ENCODE results near the gene IGFN1. TPM values are rescaled to one million over a fixed set of nuclear protein-coding genes. Genes with fewer than 3 reads are reported as not detected.

Gene IGFN1
- total RNA-seq, 1 experiment from 2014 or later, result 4.3 TPM

- ChIA-PET CTCF (no interaction called here), POLR2A (ENCODE audit: unreplicated experiment) (interaction anchor here (0.6 to 0.7 kb wide), 2 partner anchors 119 to 173 kb away, joined by 3 to 4 read pairs; no protein-coding TSS in a partner anchor)
- H3F3A ChIP-seq (ENCODE audit: insufficient read depth, low read depth), result peaks cover 28% of the 10 kb centered on the region
- H3K36me3 ChIP-seq (ENCODE audit: low read depth), result no peaks in the 10 kb centered on the region
- no TSS peak for BruUV-seq (replicated peaks)
- no peak overlapping the region for H3K4me3 ChIP-seq
- no peaks in the 10 kb centered on the region for H3K27me3 ChIP-seq (ENCODE audit: insufficient read depth, low read depth)
- no peak overlapping the region for H3K27ac ChIP-seq
- no peak for DNase-seq
- H3K9me2 ChIP-seq (ENCODE audit: insufficient read depth), result no peaks in the 10 kb centered on the region
- H3K4me1 ChIP-seq (replicated peaks; ENCODE audit: insufficient read depth), result peaks cover 38% of the 10 kb centered on the region
- TF ChIP-seq EZH2 (IDR thresholded peaks at IDR 0.05; ENCODE audit: low read depth) (no peak), CTCF (conservative IDR thresholded peaks at IDR 0.05) (no peak)
- no peaks in the 10 kb centered on the region for H3K79me2 ChIP-seq (ENCODE audit: low read depth)
- intact Hi-C loops (cut with micrococcal nuclease; ENCODE audit: unreplicated experiment), result no loop called here
- H3K9me3 ChIP-seq (ENCODE audit: insufficient read depth, low read depth), result no peaks in the 10 kb centered on the region
- H2AFZ ChIP-seq, result no peak overlapping the region
- H4K20me1 ChIP-seq (ENCODE audit: insufficient read depth), result no peaks in the 10 kb centered on the region
- H3K4me2 ChIP-seq, result no peak overlapping the region
Measured at GRCh38 chr1:201175820-201176500, 14.7 kb upstream of the IGFN1 start.

GRCh38 chr1:201176940-201177339, 13.7 kb upstream of the IGFN1 start:
- Histone ChIP-seq H4K20me1 (ENCODE audit: insufficient read depth) (no peaks in the 10 kb centered on the region), H3K4me1 (replicated peaks; ENCODE audit: insufficient read depth) (peaks cover 32% of the 10 kb centered on the region), H3K27ac (no peak overlapping the region), H3K4me3 (no peak overlapping the region), H3K9me2 (ENCODE audit: insufficient read depth) (no peaks in the 10 kb centered on the region), H3K9me3 (ENCODE audit: insufficient read depth, low read depth) (no peaks in the 10 kb centered on the region), H3K27me3 (ENCODE audit: insufficient read depth, low read depth) (no peaks in the 10 kb centered on the region), H3F3A (ENCODE audit: insufficient read depth, low read depth) (peaks cover 24% of the 10 kb centered on the region), H3K36me3 (ENCODE audit: low read depth) (no peaks in the 10 kb centered on the region), H3K79me2 (ENCODE audit: low read depth) (no peaks in the 10 kb centered on the region), H2AFZ (no peak overlapping the region), H3K4me2 (0 out of 2 replicates have a peak overlapping the region, but pooled peaks have one; percentile 3)
- CTCF ChIA-PET, result interaction anchor here (0.7 kb wide), 1 partner anchor 258 kb away, joined by 3 read pairs; no protein-coding TSS in a partner anchor
- peak; percentile 50 to 69 for DNase-seq
- POLR2A ChIA-PET (ENCODE audit: unreplicated experiment), result interaction anchor here (0.7 kb wide), 1 partner anchor 174 kb away, joined by 4 read pairs; no protein-coding TSS in a partner anchor
- TF ChIP-seq EZH2 (IDR thresholded peaks at IDR 0.05; ENCODE audit: low read depth) (no peak), CTCF (conservative IDR thresholded peaks at IDR 0.05) (no peak)
- intact Hi-C loops (cut with micrococcal nuclease; ENCODE audit: unreplicated experiment), result no loop called here
- BruUV-seq (replicated peaks), result no TSS peak

GRCh38 chr1:201178718-201179117, 11.9 kb upstream of the IGFN1 start:
- no peak overlapping the region for H3K4me2 ChIP-seq
- no peaks in the 10 kb centered on the region for H4K20me1 ChIP-seq (ENCODE audit: insufficient read depth)
- H3K9me2 ChIP-seq (ENCODE audit: insufficient read depth), result no peaks in the 10 kb centered on the region
- no TSS peak for BruUV-seq (replicated peaks)
- H3K36me3 ChIP-seq (ENCODE audit: low read depth), result no peaks in the 10 kb centered on the region
- ChIA-PET CTCF (no interaction called here), POLR2A (ENCODE audit: unreplicated experiment) (no interaction called here)
- TF ChIP-seq EZH2 (IDR thresholded peaks at IDR 0.05; ENCODE audit: low read depth) (no peak), CTCF (conservative IDR thresholded peaks at IDR 0.05) (no peak)
- H3K4me3 ChIP-seq, result no peak overlapping the region
- no peaks in the 10 kb centered on the region for H3K9me3 ChIP-seq (ENCODE audit: insufficient read depth, low read depth)
- H3K79me2 ChIP-seq (ENCODE audit: low read depth), result no peaks in the 10 kb centered on the region
- H3F3A ChIP-seq (ENCODE audit: insufficient read depth, low read depth), result peaks cover 14% of the 10 kb centered on the region
- no peak overlapping the region for H2AFZ ChIP-seq
- DNase-seq, result no peak
- H3K4me1 ChIP-seq (replicated peaks; ENCODE audit: insufficient read depth), result peaks cover 14% of the 10 kb centered on the region
- intact Hi-C loops (cut with micrococcal nuclease; ENCODE audit: unreplicated experiment), result no loop called here
- H3K27ac ChIP-seq, result no peak overlapping the region
- H3K27me3 ChIP-seq (ENCODE audit: insufficient read depth, low read depth), result no peaks in the 10 kb centered on the region
